ENCODE results near the gene KRT81. TPM values are rescaled to one million over a fixed set of nuclear protein-coding genes. Genes with fewer than 3 reads are reported as not detected.

The KRT81 gene
- total RNA-seq, 4 donors from 2014 or later: not detected

- H3K4me3 ChIP-seq: no peak overlapping the region
- no peaks in the 10 kb centered on the region for H3K27me3 ChIP-seq
- H3K36me3 ChIP-seq: no peaks in the 10 kb centered on the region
- H3K27ac ChIP-seq: no peak overlapping the region
- DNase-seq (ENCODE audit: low spot score in 2 of 2): no peak
- no peaks in the 10 kb centered on the region for H3K9me3 ChIP-seq
- TF ChIP-seq, protein P1, sequence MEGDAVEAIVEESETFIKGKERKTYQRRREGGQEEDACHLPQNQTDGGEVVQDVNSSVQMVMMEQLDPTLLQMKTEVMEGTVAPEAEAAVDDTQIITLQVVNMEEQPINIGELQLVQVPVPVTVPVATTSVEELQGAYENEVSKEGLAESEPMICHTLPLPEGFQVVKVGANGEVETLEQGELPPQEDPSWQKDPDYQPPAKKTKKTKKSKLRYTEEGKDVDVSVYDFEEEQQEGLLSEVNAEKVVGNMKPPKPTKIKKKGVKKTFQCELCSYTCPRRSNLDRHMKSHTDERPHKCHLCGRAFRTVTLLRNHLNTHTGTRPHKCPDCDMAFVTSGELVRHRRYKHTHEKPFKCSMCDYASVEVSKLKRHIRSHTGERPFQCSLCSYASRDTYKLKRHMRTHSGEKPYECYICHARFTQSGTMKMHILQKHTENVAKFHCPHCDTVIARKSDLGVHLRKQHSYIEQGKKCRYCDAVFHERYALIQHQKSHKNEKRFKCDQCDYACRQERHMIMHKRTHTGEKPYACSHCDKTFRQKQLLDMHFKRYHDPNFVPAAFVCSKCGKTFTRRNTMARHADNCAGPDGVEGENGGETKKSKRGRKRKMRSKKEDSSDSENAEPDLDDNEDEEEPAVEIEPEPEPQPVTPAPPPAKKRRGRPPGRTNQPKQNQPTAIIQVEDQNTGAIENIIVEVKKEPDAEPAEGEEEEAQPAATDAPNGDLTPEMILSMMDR (IDR thresholded peaks at IDR 0.05): no peak
- TF ChIP-seq EP300 (IDR thresholded peaks at IDR 0.05): no peak
- no peak for TF ChIP-seq POLR2A (IDR thresholded peaks at IDR 0.05)
- 68 to 74% methylated on average over 2 of the region's 2 CpGs for WGBS, 2 donors
- peaks cover 0 to 18% (median 13%) of the 10 kb centered on the region in 4 donors for H3K4me1 ChIP-seq
Measured at GRCh38 chr12:52239767-52240166, 51.6 kb downstream of the KRT81 start.

- DNase-seq (ENCODE audit: low spot score in 2 of 2): no peak
- Histone ChIP-seq H3K27me3 (peaks cover 0 to 4% of the 10 kb centered on the region in 2 donors), H3K4me3 (no peak overlapping the region), H3K36me3 (no peaks in the 10 kb centered on the region), H3K4me1 (peaks cover 0 to 11% (median 9%) of the 10 kb centered on the region in 4 donors), H3K27ac (no peak overlapping the region), H3K9me3 (no peaks in the 10 kb centered on the region)
- TF ChIP-seq, protein P1 (IDR thresholded peaks at IDR 0.05): no peak
- no peak for TF ChIP-seq EP300 (IDR thresholded peaks at IDR 0.05)
- TF ChIP-seq POLR2A (IDR thresholded peaks at IDR 0.05): no peak
- WGBS, 2 donors: 84% methylated on average over 7 of the region's 7 CpGs
Measured at GRCh38 chr12:52238916-52239646, 52.3 kb downstream of the KRT81 start.

DNA sequence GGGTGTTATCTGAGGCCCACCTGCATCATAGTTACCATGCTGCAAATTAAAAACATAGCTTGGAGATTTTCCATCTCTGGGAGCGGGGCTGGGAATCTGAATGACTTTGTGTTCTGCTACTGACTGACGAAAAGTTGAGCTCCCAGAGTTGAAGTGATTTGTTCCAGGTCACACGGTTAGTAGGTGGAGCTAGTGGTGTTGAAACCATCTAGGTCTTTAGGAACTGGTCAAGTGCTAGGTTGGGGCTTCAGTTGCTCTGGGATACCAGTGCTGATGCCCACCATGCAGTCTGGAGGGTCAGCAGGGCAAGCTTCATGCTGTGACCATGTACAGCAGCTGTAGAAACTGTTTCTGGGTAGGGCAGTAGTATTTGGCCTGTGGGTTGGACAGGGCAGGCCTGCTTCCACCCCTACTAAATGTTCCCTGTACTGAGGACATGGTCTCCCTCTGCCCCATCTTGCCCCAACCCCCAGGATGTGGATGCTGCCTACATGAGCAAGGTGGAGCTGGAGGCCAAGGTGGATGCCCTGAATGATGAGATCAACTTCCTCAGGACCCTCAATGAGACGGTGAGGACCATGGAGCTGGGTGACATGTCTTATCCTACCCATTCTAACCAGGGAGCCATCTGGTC is 53.0 kb downstream of the KRT81 start:
- no peak for DNase-seq (ENCODE audit: low spot score in 2 of 2)
- Histone ChIP-seq H3K9me3 (no peaks in the 10 kb centered on the region), H3K36me3 (no peaks in the 10 kb centered on the region)

GRCh38 chr12:52236386-52237050 is 54.8 kb downstream of the KRT81 start:
- peaks cover 0 to 30% of the 10 kb centered on the region in 2 donors for H3K27me3 ChIP-seq
- WGBS, 2 donors: 85 to 94% methylated on average over 3 of the region's 3 CpGs
- H3K4me3 ChIP-seq: no peak overlapping the region
- H3K27ac ChIP-seq: no peak overlapping the region
- TF ChIP-seq POLR2A (IDR thresholded peaks at IDR 0.05) (no peak), EP300 (IDR thresholded peaks at IDR 0.05) (no peak)
- TF ChIP-seq, protein P1 (IDR thresholded peaks at IDR 0.05): no peak
- DNase-seq (ENCODE audit: low spot score in 2 of 2): no peak
- H3K36me3 ChIP-seq: no peaks in the 10 kb centered on the region
- H3K9me3 ChIP-seq: no peaks in the 10 kb centered on the region
- peaks cover 0 to 24% (median 2%) of the 10 kb centered on the region in 4 donors for H3K4me1 ChIP-seq

More for the DNA sequence above, 53.0 kb downstream of the KRT81 start:
- Histone ChIP-seq H3K27me3 (peaks cover 0 to 12% of the 10 kb centered on the region in 2 donors), H3K4me1 (peaks cover 0 to 9% (median 2%) of the 10 kb centered on the region in 4 donors), H3K27ac (peak overlapping the region in 1 of 4 donors; percentile 41), H3K4me3 (no peak overlapping the region)
- 68 to 81% methylated on average over 4 of the region's 4 CpGs for WGBS, 2 donors
- TF ChIP-seq, protein P1 (IDR thresholded peaks at IDR 0.05): no peak
- TF ChIP-seq POLR2A (IDR thresholded peaks at IDR 0.05): no peak
- TF ChIP-seq EP300 (IDR thresholded peaks at IDR 0.05): no peak

Other genes with a start within 250 kb of the KRT81 start
- gene NR4A1, start 240.1 kb downstream of the KRT81 start, total RNA-seq: 1,000 to 10,000 TPM in 1 of 4 donors, 100 to 1,000 TPM in 3; 390 to 1,252 (median 718) TPM
- gene ATG101, start 221.6 kb downstream of the KRT81 start, total RNA-seq: 10 to 100 TPM; 32.6 to 49.6 (median 37.5) TPM
- gene SMIM41, start 211.8 kb downstream of the KRT81 start, total RNA-seq: 10 to 100 TPM; 16.5 to 78.7 (median 39.3) TPM
- not detected for gene KRT80, start 99.5 kb downstream of the KRT81 start, total RNA-seq
- gene KRT7, start 58.3 kb downstream of the KRT81 start, total RNA-seq: 10 to 100 TPM in 1 of 4 donors, 1 to 10 TPM in 3; 2.5 to 33.9 (median 6.3) TPM
- not detected for gene KRT86, start 16.9 kb downstream of the KRT81 start, total RNA-seq
- not detected for gene KRT83, start 29.9 kb upstream of the KRT81 start, total RNA-seq
- not detected for gene KRT85, start 75.9 kb upstream of the KRT81 start, total RNA-seq
- not detected for gene KRT84, start 94.1 kb upstream of the KRT81 start, total RNA-seq
- not detected for gene KRT82, start 114.8 kb upstream of the KRT81 start, total RNA-seq
- gene KRT75, start 142.8 kb upstream of the KRT81 start, total RNA-seq: not detected
- not detected for gene KRT6B, start 160.6 kb upstream of the KRT81 start, total RNA-seq
- gene KRT6C, start 182.3 kb upstream of the KRT81 start, total RNA-seq: not detected
- gene KRT6A, start 201.7 kb upstream of the KRT81 start, total RNA-seq: under 1 TPM in 1 of 4 donors, not detected in 3; 0.30 TPM
- 1 to 10 TPM in 1 of 4 donors, under 1 TPM in 1, not detected in 2; 0.22 to 2.7 TPM for gene KRT5, start 228.9 kb upstream of the KRT81 start, total RNA-seq